HG03342 (cell line): Measurements from ENCODE around the gene PLXDC2.

ENCODE experiments used
- ATAC-seq: cut with Tn5 transposase; IDR thresholded peaks from one replicate; pipeline ENCODE4 v1.9.1; 2021; ENCODE audit warnings: mild to moderate bottlenecking, moderate library complexity; ENCODE audit not compliant: unreplicated experiment

The PLXDC2 gene

DNA sequence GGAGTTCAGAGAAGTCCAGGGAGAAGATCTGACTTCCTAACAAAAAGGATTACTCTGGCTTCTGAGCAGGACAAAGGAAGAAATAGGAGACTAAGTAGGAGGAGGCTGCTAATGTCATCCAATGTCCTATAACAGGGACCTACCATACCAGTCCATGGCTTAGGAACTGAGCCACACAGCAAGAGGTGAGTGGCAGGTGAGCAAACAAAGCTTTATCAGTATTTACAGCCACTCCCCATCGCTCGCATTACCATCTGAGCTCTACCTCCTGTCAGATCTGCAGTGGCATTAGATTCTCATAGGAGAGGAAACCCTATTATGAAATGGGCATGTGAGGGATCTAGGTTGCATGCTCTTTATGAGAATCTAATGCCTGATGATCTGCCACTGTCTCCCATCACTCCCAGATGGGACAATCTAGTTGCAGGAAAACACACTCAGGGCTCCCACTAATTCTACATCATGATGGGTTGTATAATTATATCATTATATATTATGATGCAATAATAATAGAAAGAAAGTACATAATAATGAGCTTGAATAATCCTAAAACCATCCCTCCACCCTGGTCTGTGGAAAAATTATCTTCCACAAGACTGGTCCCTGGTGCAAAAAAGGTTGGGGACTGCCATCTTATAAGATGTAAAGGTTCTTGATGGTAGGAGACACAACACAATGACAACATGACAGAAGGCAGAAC is 487.4 kb downstream of the PLXDC2 start:
- ATAC-seq: no peak

DNA sequence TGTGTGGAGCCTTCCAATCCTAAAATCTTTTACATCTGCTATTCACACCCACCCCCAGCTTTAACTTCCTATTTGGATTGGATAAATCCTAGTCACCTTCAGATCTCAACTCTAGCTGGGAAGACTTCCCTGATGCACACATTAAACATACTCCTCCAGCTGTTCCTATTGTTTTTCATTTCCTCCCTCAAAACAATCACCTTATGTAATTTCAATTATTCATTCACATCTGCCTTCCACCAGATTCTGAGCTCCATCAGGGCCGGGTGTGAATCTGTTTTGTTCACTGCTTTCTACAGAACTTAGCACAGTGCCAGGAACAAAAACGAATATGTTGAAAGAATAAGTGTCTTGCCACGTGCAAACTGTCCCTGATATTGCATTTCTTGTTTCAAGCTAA is 497.4 kb downstream of the PLXDC2 start:
- no peak for ATAC-seq

DNA sequence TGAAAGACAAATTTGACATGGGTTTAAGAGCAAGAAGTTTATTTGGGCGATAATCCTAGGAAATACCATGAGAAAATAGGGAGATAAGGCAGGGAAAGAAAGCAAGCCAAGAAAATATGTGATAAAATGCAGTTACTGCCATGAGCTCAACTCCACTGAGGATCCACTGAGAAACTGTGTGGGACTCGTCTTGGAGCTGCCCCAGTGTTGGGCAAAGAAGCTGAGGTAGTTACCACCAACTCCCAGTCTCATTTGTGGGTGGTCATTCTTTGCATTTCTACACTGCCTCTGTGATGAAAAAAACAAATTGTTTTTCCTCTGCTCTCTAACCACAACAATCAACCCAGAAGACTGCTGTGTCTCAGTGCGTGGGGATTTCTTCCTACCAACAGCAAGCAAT is 498.2 kb downstream of the PLXDC2 start:
- no peak for ATAC-seq

DNA sequence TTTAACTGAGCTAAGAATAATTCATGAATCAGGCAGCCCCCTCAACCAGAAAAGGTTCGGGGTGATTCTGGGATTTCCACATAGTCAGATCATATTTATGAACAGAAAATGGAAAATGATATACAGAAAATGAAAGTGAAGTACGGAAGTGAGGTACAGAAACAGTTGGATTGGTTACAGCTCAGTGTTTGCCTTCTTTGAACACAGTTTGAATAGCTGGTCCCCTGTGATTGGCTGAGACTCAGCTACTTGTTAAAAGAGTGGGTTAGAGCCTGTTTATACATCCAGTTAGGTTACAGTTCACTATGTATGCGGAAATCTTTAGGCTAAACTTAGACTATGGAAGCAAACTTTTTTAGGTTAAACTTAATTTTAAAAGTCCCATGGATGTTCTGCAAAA is 511.7 kb downstream of the PLXDC2 start:
- ATAC-seq: no peak

DNA sequence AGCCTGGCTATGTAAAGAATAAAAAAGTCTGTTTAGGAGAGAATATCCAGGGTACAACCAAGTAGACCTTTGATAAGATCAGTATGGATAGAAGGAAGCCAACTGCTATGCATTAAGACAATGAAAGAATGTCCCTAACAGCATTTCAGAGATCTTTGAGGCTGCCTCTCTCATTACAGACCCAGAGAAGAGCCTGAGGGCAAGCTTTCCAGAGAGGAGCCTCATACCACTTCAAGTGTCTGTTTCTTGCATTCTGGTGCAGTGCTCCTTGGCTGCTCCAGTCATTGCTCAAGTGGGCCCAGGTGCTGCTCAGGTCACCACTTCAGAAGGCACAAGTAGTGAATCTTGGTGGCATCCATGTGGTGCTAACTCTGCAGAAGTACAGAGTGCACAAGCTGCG is 514.0 kb downstream of the PLXDC2 start:
- no peak for ATAC-seq

DNA sequence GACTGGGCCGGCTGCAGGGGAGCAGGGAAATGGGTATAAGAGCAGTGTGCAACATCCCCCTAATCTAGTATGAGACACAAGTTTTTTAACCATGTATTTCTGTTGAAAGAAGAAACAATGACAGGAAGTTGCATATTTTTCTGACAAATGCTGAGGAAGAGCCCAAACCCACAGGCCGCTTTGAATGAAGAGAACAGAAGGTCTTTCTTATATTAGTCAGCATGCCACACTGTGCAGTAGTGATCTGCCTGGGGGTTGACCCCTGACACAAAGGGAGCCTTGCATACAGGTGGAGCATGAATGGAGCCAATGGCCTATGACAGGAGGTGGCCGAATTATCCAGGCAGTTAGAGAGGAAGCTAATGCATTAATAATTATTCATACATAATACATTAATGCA is 518.3 kb downstream of the PLXDC2 start:
- ATAC-seq: no peak
